Upper lobe of right lung (tissue), 1 donor: ENCODE data around the gene CAMK1D. TPM values are rescaled to one million over a fixed set of nuclear protein-coding genes. Genes with fewer than 3 reads are reported as not detected.
"Not testable (repeated sequence)": the region's sequence is repeated elsewhere in the genome, so short reads cannot be mapped to it uniquely, and the experiment has no call there.

ENCODE experiments used
- ATAC-seq: fragments of 200-7000 bp; cut with Tn5 transposase; one replicate; pipeline ENCODE4 v1.9.1; 2020; ENCODE audit warnings: mild to moderate bottlenecking, moderate library complexity
- DNase-seq: peaks from one replicate; pipeline ENCODE4 v3.0.0-alpha.2; 2020
- H3K27ac ChIP-seq: fragments of 200-600 bp; one replicate; pipeline ENCODE4 v1.8.0; 2022
- H3K27me3 ChIP-seq: fragments of 200-600 bp; one replicate; pipeline ENCODE4 v1.8.0; 2022; ENCODE audit warnings: mild to moderate bottlenecking
- H3K36me3 ChIP-seq: fragments of 200-600 bp; one replicate; pipeline ENCODE4 v1.8.0; 2022
- H3K4me1 ChIP-seq: fragments of 200-600 bp; one replicate; pipeline ENCODE4 v1.8.0; 2022
- H3K4me3 ChIP-seq: fragments of 200-600 bp; one replicate; pipeline ENCODE4 v1.8.0; 2022; ENCODE audit warnings: mild to moderate bottlenecking
- H3K9me3 ChIP-seq: fragments of 200-600 bp; one replicate; pipeline ENCODE4 v1.8.0; 2022
- intact Hi-C: fragments of 100-400 bp; cut with DNase I; formaldehyde crosslinking; loops from one replicate; pipeline ENCODE4 v1.11.0; 2022
- total RNA-seq: library from RNA; stranded (reverse); fragmentation: NEBNext Ultra II Directional; extraction: Animal tissue kit (Norgen Biotek cat#: 25700); gene quantifications from one replicate; pipeline ENCODE4 v1.2.1, GENCODE V29; 2021
- TF ChIP-seq, protein P1 (sequence below): fragments of 200-600 bp; IDR thresholded peaks from one replicate; pipeline ENCODE4 v1.8.0; 2022; ENCODE audit warnings: antibody characterized with exemption
- donor health status: DM: no; HTN: yes; CAD: no; lungs with severe emphysema.

CAMK1D gene
- total RNA-seq, 1 donor from 2014 or later, result 17.1 TPM

GRCh38 chr10:12428447-12429135 lies 79.2 kb downstream of the CAMK1D start:
- no peak overlapping the region for H3K27ac ChIP-seq
- DNase-seq, result no peak
- H3K9me3 ChIP-seq, result no peaks in the 10 kb centered on the region
- H3K4me3 ChIP-seq, result no peak overlapping the region
- TF ChIP-seq, protein P1, sequence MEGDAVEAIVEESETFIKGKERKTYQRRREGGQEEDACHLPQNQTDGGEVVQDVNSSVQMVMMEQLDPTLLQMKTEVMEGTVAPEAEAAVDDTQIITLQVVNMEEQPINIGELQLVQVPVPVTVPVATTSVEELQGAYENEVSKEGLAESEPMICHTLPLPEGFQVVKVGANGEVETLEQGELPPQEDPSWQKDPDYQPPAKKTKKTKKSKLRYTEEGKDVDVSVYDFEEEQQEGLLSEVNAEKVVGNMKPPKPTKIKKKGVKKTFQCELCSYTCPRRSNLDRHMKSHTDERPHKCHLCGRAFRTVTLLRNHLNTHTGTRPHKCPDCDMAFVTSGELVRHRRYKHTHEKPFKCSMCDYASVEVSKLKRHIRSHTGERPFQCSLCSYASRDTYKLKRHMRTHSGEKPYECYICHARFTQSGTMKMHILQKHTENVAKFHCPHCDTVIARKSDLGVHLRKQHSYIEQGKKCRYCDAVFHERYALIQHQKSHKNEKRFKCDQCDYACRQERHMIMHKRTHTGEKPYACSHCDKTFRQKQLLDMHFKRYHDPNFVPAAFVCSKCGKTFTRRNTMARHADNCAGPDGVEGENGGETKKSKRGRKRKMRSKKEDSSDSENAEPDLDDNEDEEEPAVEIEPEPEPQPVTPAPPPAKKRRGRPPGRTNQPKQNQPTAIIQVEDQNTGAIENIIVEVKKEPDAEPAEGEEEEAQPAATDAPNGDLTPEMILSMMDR, result no peak
- no peaks in the 10 kb centered on the region for H3K36me3 ChIP-seq
- no peaks in the 10 kb centered on the region for H3K27me3 ChIP-seq
- no peak for ATAC-seq
- intact Hi-C loops, result no loop called here
- no peaks in the 10 kb centered on the region for H3K4me1 ChIP-seq

- Histone ChIP-seq H3K36me3 (no peaks in the 10 kb centered on the region), H3K9me3 (no peaks in the 10 kb centered on the region), H3K4me3 (no peak overlapping the region), H3K27ac (no peak overlapping the region), H3K27me3 (no peaks in the 10 kb centered on the region), H3K4me1 (no peaks in the 10 kb centered on the region)
- TF ChIP-seq, protein P1, result no peak
- intact Hi-C loops, result no loop called here
- DNase-seq (no peak), ATAC-seq (no peak)
Measured at GRCh38 chr10:12430406-12430982, 81.1 kb downstream of the CAMK1D start.

DNA sequence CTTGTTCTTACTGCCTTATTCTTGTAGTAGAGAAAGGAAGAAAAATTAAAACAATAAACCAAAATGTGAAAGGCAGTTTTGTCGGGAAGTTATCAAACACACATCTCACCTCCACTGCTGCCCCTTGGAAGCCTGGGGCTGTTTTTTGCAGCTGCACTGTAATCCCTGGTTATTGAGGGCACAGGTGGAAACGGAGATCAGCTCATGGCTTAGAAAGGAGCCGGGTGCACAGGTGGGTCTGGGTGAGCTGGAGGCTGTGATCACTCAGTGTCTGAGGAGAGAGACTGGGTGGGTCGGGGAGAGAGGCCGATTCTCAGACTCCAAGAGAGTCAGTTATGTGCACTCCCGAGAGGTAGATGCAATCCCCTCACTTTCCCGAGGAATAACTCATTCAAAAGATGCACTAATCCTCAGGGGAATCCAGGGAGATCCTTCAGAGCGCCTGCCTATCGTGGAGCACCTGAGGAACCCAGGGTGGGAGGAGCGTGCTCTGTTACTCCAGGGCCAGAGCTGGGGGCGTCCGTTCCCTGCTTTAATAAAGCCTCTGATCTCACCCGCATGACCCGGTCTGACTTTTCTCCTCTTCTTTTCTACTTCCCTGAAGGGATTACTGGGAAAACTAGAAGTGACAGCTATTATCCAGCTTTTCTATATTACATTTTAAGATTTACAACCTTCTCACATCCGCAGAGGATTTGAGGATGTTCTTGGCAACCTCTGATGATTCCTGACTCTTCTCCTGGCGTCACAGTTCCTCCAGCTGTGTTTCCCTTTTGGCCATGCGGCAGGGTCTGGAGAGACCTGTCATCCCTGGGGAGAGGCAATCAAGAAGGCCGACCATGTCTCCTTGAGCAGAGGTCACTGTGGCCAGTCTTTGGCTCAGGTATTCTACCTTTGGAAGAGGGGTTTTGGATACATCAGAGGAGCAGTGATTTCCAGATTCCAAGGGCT lies 82.1 kb downstream of the CAMK1D start:
- Histone ChIP-seq H3K4me3 (no peak overlapping the region), H3K27me3 (no peaks in the 10 kb centered on the region), H3K9me3 (no peaks in the 10 kb centered on the region), H3K27ac (no peak overlapping the region), H3K4me1 (no peaks in the 10 kb centered on the region), H3K36me3 (no peaks in the 10 kb centered on the region)
- intact Hi-C loops, result no loop called here
- TF ChIP-seq, protein P1, result no peak
- no peak for DNase-seq
- ATAC-seq, result no peak

DNA sequence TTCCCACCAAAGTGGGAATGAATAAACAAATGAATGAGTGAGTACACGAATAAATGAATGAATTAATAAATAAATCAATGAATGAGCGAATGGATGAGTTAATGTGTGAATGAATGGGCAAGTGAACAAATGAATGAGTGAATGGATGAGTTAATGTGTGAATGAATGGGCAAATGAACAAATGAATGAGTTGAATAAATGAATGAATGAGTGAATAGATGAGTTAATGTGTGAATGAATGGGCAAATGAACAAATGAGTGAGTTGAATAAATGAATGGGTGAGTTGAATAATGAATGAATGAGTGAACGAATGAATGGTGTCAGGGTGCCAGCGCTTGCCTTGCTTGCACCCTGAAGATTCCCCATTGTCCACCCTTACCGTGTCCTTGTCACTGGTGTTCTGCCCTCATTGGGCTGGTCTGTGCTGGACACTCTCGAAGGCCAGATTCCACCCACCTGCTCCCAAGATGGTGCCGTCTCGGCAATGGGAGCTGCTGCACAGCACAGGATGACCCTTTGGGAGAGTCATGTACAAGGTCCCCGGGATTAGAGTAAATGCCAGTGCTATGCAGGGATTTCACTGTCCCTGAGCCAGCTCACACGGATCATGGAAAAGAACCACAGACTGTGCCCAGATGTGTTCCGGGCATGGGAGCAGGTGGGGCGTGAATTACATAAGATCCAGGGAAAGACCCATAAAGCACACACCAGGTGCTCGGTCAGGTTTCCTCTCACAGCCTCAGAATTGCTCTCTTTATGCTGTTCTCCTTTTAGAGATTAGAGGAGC lies 83.2 kb downstream of the CAMK1D start:
- intact Hi-C loops, result no loop called here
- DNase-seq, result no peak
- ATAC-seq, result peak; percentile 20

GRCh38 chr10:12434277-12434676 lies 84.9 kb downstream of the CAMK1D start:
- DNase-seq (no peak), ATAC-seq (no peak)
- H3K4me1 ChIP-seq, result no peaks in the 10 kb centered on the region
- H3K27me3 ChIP-seq, result no peaks in the 10 kb centered on the region
- no peak overlapping the region for H3K4me3 ChIP-seq
- no peak overlapping the region for H3K27ac ChIP-seq
- H3K9me3 ChIP-seq, result no peaks in the 10 kb centered on the region
- no peaks in the 10 kb centered on the region for H3K36me3 ChIP-seq
- intact Hi-C loops, result no loop called here
- TF ChIP-seq, protein P1, result no peak

More for the DNA sequence above, 83.2 kb downstream of the CAMK1D start:
- Histone ChIP-seq H3K36me3 (no peaks in the 10 kb centered on the region), H3K9me3 (no peaks in the 10 kb centered on the region), H3K27ac (no peak overlapping the region), H3K27me3 (no peaks in the 10 kb centered on the region), H3K4me1 (no peaks in the 10 kb centered on the region), H3K4me3 (no peak overlapping the region)
- TF ChIP-seq, protein P1, result no peak

DNA sequence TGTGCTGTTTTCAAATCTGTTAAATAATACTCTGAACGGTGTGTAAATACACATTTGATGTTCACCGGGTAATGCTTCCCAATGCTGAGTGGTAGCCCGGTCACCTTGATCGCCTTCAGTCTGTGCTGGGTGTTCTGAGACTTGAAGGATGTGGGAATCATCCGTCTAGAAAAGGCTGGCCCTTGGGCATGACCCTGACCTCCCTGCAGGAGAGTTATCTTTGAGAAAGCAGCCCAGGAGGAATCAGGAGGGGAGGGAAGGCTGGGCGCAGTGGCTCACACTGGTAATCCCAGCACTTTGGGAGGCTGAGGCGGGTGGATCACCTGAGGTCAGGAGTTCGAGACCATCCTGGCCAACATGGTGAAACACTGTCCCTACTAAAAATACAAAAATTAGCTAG lies 85.3 kb downstream of the CAMK1D start:
- H3K4me1 ChIP-seq, ATAC-seq, H3K4me3 ChIP-seq, H3K27ac ChIP-seq, H3K27me3 ChIP-seq, H3K36me3 ChIP-seq, H3K9me3 ChIP-seq, DNase-seq, intact Hi-C loops: not testable (repeated sequence)
